H9 (cell line): ENCODE measurements around the gene RNF26. TPM values are rescaled to one million over a fixed set of nuclear protein-coding genes. Genes with fewer than 3 reads are reported as not detected.
A peak's percentile ranks its signal among the peaks of the same experiment; 100 is the strongest.

ENCODE experiments used
- DNase-seq: peaks from one replicate; pipeline ENCODE4 v3.0.0-alpha.2; 2017
- H2AFZ ChIP-seq: one replicate; pipeline ENCODE4 v1.6.1; 2013; ENCODE audit warnings: mild to moderate bottlenecking, low read length, control low read depth, moderate library complexity
- H2AK5ac ChIP-seq: 2 replicates; pipeline ENCODE4 v1.6.1; 2013; ENCODE audit warnings: low read length, control low read depth, mixed read lengths; ENCODE audit not compliant: insufficient read length
- H2BK120ac ChIP-seq: one replicate; pipeline ENCODE4 v1.6.1; 2013; ENCODE audit warnings: low read depth, mild to moderate bottlenecking, low read length, control low read depth, inconsistent platforms; ENCODE audit not compliant: poor library complexity, severe bottlenecking
- H2BK12ac ChIP-seq: 2 replicates; pipeline ENCODE4 v1.6.1; 2013; ENCODE audit warnings: low read length, control low read depth, mixed read lengths, low read depth; ENCODE audit not compliant: insufficient read length
- H2BK15ac ChIP-seq: 2 replicates; pipeline ENCODE4 v1.6.1; 2013; ENCODE audit warnings: low read depth, low read length, control low read depth
- H2BK20ac ChIP-seq: one replicate; pipeline ENCODE4 v1.6.1; 2013; ENCODE audit warnings: low read depth, mild to moderate bottlenecking, low read length, control low read depth, inconsistent platforms; ENCODE audit not compliant: poor library complexity, severe bottlenecking
- H2BK5ac ChIP-seq: 2 replicates; pipeline ENCODE4 v1.6.1; 2013; ENCODE audit warnings: low read length, control low read depth, mixed read lengths; ENCODE audit not compliant: insufficient read length
- H3K14ac ChIP-seq: 2 replicates; pipeline ENCODE4 v1.6.1; 2013; ENCODE audit warnings: low read length, control low read depth; ENCODE audit not compliant: insufficient read depth
- H3K18ac ChIP-seq: 2 replicates; pipeline ENCODE4 v1.6.1; 2013; ENCODE audit warnings: low read depth, mild to moderate bottlenecking, mixed read lengths, low read length, control low read depth; ENCODE audit not compliant: insufficient read length
- H3K23ac ChIP-seq: 2 replicates; pipeline ENCODE4 v1.6.1; 2013; ENCODE audit warnings: low read length, control low read depth, mixed read lengths, low read depth; ENCODE audit not compliant: insufficient read length
- H3K23me2 ChIP-seq: 2 replicates; pipeline ENCODE4 v1.6.1; 2013; ENCODE audit warnings: low read depth, mild to moderate bottlenecking, mixed read lengths, low read length, control low read depth; ENCODE audit not compliant: insufficient read length, poor library complexity, severe bottlenecking
- H3K27ac ChIP-seq: 2 replicates; pipeline ENCODE4 v1.5.1; 2013; ENCODE audit warnings: low read length, control low read depth, mixed read lengths, low read depth; ENCODE audit not compliant: insufficient read length
- H3K27me3 ChIP-seq: 2 replicates; pipeline ENCODE4 v1.6.1; 2013; ENCODE audit warnings: low read length, control low read depth, inconsistent platforms; ENCODE audit not compliant: insufficient read depth
- H3K4ac ChIP-seq: 2 replicates; pipeline ENCODE4 v1.6.1; 2013; ENCODE audit warnings: low read depth, mild to moderate bottlenecking, control low read depth, inconsistent platforms, low read length, moderate library complexity
- H3K4me1 ChIP-seq: 2 replicates; pipeline ENCODE4 v1.6.1; 2013; ENCODE audit warnings: low read length, control low read depth, inconsistent platforms; ENCODE audit not compliant: insufficient read depth
- H3K4me2 ChIP-seq: 2 replicates; pipeline ENCODE4 v1.6.1; 2013; ENCODE audit warnings: low read length, control low read depth, mixed read lengths; ENCODE audit not compliant: insufficient read length, insufficient read depth
- H3K56ac ChIP-seq: 2 replicates; pipeline ENCODE4 v1.6.1; 2013; ENCODE audit warnings: low read depth, mild to moderate bottlenecking, mixed read lengths, low read length, control low read depth; ENCODE audit not compliant: insufficient read length
- H3K79me1 ChIP-seq: 2 replicates; pipeline ENCODE4 v1.6.1; 2013; ENCODE audit warnings: low read depth, mild to moderate bottlenecking, moderate library complexity, low read length, control low read depth, inconsistent platforms; ENCODE audit not compliant: insufficient read depth, poor library complexity, severe bottlenecking
- H3K79me2 ChIP-seq: 2 replicates; pipeline ENCODE4 v1.6.1; 2013; ENCODE audit warnings: low read length, control low read depth, inconsistent platforms; ENCODE audit not compliant: insufficient read depth
- H3K9ac ChIP-seq: 2 replicates; pipeline ENCODE4 v1.6.1; 2013; ENCODE audit warnings: low read length, control low read depth, mixed read lengths; ENCODE audit not compliant: insufficient read length; ENCODE audit errors: extremely low read depth
- H3K9me3 ChIP-seq: one replicate; pipeline ENCODE4 v1.6.1; 2013; ENCODE audit warnings: low read depth, low read length, inconsistent platforms; ENCODE audit not compliant: control insufficient read depth
- H3T11ph ChIP-seq: one replicate; pipeline ENCODE4 v1.6.1; 2013; ENCODE audit warnings: mild to moderate bottlenecking, low read length, control low read depth, inconsistent platforms
- H4K20me1 ChIP-seq: one replicate; pipeline ENCODE4 v1.6.1; 2013; ENCODE audit not compliant: control insufficient read depth, insufficient read length, insufficient read depth
- H4K5ac ChIP-seq: 2 replicates; pipeline ENCODE4 v1.6.1; 2013; ENCODE audit warnings: low read depth, mild to moderate bottlenecking, mixed read lengths, low read length, control low read depth; ENCODE audit not compliant: insufficient read length
- H4K8ac ChIP-seq: replicated peaks from 2 replicates; pipeline ENCODE4 v1.6.1; 2013; ENCODE audit warnings: low read length, control low read depth, mixed read lengths, low read depth; ENCODE audit not compliant: insufficient read length
- H4K91ac ChIP-seq: 2 replicates; pipeline ENCODE4 v1.6.1; 2013; ENCODE audit warnings: low read depth, mild to moderate bottlenecking, moderate library complexity, mixed read lengths, low read length, control low read depth; ENCODE audit not compliant: insufficient read length
- H3K27ac Mint-ChIP-seq, 3 experiments: 2 replicates in 2 of 3; 3 replicates in 1 of 3; pipeline ENCODE4 v1.8.0; 2020 to 2021; ENCODE audit warnings: mixed read lengths in 3 of 3, mild to moderate bottlenecking in 1 of 3, moderate library complexity in 1 of 3
- H3K27me3 Mint-ChIP-seq: 2 replicates; pipeline ENCODE4 v1.8.0; 2021; ENCODE audit warnings: low read depth, mild to moderate bottlenecking, moderate library complexity, mixed read lengths
- H3K36me3 Mint-ChIP-seq, 3 experiments: 2 replicates in 2 of 3; 3 replicates in 1 of 3; pipeline ENCODE4 v1.8.0; 2020 to 2021; ENCODE audit warnings: low read depth in 3 of 3, mixed read lengths in 3 of 3; ENCODE audit not compliant: insufficient read depth in 1 of 3
- H3K4me1 Mint-ChIP-seq, 2 experiments: 2 replicates each; pipeline ENCODE4 v1.8.0; 2020; ENCODE audit warnings: mixed read lengths in 2 of 2
- H3K4me3 Mint-ChIP-seq, 2 experiments: 2 replicates in 1 of 2; 3 replicates in 1 of 2; pipeline ENCODE4 v1.8.0; 2020 to 2021; ENCODE audit warnings: mild to moderate bottlenecking in 2 of 2, mixed read lengths in 2 of 2, moderate library complexity in 1 of 2
- H3K9me3 Mint-ChIP-seq, 2 experiments: 2 replicates in 1 of 2; 3 replicates in 1 of 2; pipeline ENCODE4 v1.8.0; 2020; ENCODE audit warnings: mild to moderate bottlenecking in 2 of 2, mixed read lengths in 2 of 2, moderate library complexity in 1 of 2
- WGBS: extraction: QIAGEN DNeasy Blood & Tissue Kit; methylation state at CpG from one replicate; pipeline ENCODE4 v1.1.7; 2013; ENCODE audit warnings: missing lambda C conversion rate, low lambda C conversion rate, mixed read lengths; ENCODE audit not compliant: insufficient read length; ENCODE audit errors: extremely low coverage; 5-methylcytosine and 5-hydroxymethylcytosine counted together
- total RNA-seq: library from RNA; stranded (reverse); gene quantifications from 2 replicates; pipeline ENCODE4 v1.2.1, GENCODE V29; 2021
- TF ChIP-seq, protein P1 (sequence below): fragments of 200-600 bp; sonication (generic); conservative IDR thresholded peaks from 3 replicates; pipeline ENCODE4 v1.8.0; 2021; ENCODE audit warnings: antibody characterized with exemption, mild to moderate bottlenecking

RNF26 gene
- total RNA-seq, 1 experiment from 2014 or later = 57.6 TPM

DNA sequence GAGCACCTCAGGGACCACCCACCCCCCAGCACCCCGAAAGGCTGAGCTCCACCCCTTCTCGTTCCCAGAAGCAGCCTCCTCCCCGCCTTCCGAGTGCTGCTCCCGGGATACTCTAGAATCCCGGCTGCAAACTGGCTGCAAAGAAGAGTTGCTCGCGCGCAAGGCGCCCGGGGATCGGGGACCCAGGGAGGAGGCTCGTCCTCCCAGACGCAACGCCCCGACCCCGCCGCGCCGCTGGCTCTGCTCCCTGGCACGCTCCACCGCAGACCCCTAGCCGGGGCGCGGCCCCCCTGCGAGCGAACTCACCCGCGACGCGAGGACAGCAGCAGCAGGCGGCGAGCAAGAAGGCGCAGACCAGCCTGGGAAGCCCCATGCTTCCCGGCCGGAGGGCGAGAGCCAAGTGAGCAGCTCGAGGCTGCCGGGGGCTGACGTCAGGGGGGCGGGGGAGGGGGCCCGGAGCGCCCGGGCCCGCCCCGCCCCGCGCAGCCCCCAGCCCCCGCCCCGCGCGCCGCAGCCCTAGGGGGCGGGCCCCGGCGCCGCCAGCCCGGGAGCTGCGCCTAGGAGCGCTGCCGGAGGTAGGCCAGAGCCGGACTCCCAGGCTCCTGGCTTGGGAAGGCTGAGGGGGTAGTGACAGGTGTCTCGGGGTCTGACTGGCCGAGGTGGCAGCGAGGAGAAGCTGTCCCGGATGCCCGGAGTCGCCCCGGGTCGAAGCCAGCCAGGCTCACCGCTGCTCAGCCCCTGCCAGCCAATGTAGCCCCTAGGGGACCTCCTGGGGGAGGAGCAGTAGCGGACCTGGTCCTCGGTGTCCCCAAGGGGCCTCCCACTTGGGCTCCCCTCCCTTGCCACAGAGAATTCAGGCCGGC, 17.4 kb upstream of the RNF26 start, which contains the start of gene MCAM:
Gene MCAM, minus strand, starts transcription at position 402 of the 863 bp plus-strand sequence. Its CDS starts 29 bp downstream, at position 373.
- Histone ChIP-seq H3K23ac (no peak within 1 kb of the TSS), H4K20me1 (no peaks in the 10 kb centered on the region), H2AK5ac (no peak within 1 kb of the TSS), H4K5ac (no peak within 1 kb of the TSS), H3K9me3 (no peaks in the 10 kb centered on the region), H3K56ac (no peak within 1 kb of the TSS), H2BK5ac (no peak within 1 kb of the TSS), H3K79me2 (no peaks in the 10 kb centered on the region), H2BK120ac (no peak within 1 kb of the TSS), H3K4me1 (peaks cover 15% of the 10 kb centered on the region; the same call in 1 of the 2 replicates), H3K4ac (no peak within 1 kb of the TSS), H2BK12ac (no peak within 1 kb of the TSS), H3K14ac (peak within 1 kb of the TSS; percentile 75), H4K91ac (no peak within 1 kb of the TSS), H2BK15ac (no peak within 1 kb of the TSS), H3K9ac (peak within 1 kb of the TSS; percentile 25), H2BK20ac (no peak within 1 kb of the TSS), H2AFZ (no peak within 1 kb of the TSS), H3T11ph (no peak within 1 kb of the TSS), H3K4me2 (peak within 1 kb of the TSS; percentile 77), H4K8ac (no peak within 1 kb of the TSS), H3K27me3 (peaks cover 9% of the 10 kb centered on the region; the same call in 1 of the 2 replicates), H3K23me2 (peaks cover 34% of the 10 kb centered on the region), H3K18ac (no peak within 1 kb of the TSS), H3K79me1 (no peaks in the 10 kb centered on the region), H3K27ac (no peak within 1 kb of the TSS)
- peak within 1 kb of the TSS; percentile 66 to 77 for H3K4me3 Mint-ChIP-seq
- H3K27me3 Mint-ChIP-seq = peaks cover 38% of the 10 kb centered on the region
- H3K4me1 Mint-ChIP-seq = peaks cover 42 to 49% of the 10 kb centered on the region in 2 experiments
- no peak within 1 kb of the TSS for H3K27ac Mint-ChIP-seq
- peaks cover 0 to 15% (median 5%) of the 10 kb centered on the region in 3 experiments; a peak in 3 of 7 replicates for H3K36me3 Mint-ChIP-seq
- no CpG with 5 or more reads among the region's 74 CpGs for whole genome bisulfite sequencing
- DNase-seq = peak; percentile 69
- TF ChIP-seq, protein P1, sequence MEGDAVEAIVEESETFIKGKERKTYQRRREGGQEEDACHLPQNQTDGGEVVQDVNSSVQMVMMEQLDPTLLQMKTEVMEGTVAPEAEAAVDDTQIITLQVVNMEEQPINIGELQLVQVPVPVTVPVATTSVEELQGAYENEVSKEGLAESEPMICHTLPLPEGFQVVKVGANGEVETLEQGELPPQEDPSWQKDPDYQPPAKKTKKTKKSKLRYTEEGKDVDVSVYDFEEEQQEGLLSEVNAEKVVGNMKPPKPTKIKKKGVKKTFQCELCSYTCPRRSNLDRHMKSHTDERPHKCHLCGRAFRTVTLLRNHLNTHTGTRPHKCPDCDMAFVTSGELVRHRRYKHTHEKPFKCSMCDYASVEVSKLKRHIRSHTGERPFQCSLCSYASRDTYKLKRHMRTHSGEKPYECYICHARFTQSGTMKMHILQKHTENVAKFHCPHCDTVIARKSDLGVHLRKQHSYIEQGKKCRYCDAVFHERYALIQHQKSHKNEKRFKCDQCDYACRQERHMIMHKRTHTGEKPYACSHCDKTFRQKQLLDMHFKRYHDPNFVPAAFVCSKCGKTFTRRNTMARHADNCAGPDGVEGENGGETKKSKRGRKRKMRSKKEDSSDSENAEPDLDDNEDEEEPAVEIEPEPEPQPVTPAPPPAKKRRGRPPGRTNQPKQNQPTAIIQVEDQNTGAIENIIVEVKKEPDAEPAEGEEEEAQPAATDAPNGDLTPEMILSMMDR = no peak
- H3K9me3 Mint-ChIP-seq = no peaks in the 10 kb centered on the region
